GM18909 (cell line): ENCODE data around the gene CLDN6.
"Not testable (repeated sequence)": the region's sequence is repeated elsewhere in the genome, so short reads cannot be mapped to it uniquely, and the experiment has no call there.

Experiments
- ATAC-seq: cut with Tn5 transposase; IDR thresholded peaks from one replicate; pipeline ENCODE4 v1.9.1; 2021; ENCODE audit warnings: mild to moderate bottlenecking; ENCODE audit not compliant: unreplicated experiment, poor library complexity

The CLDN6 gene

GRCh38 chr16:3052571-3053329 lies 34.8 kb upstream of the CLDN6 start:
- not testable (repeated sequence) for ATAC-seq

- ATAC-seq, result no peak
Measured at GRCh38 chr16:3051494-3051893, 33.5 kb upstream of the CLDN6 start.

GRCh38 chr16:3051009-3051408 lies 33.0 kb upstream of the CLDN6 start:
- no peak for ATAC-seq

GRCh38 chr16:3050487-3050886 lies 32.5 kb upstream of the CLDN6 start:
- ATAC-seq, result no peak

- no peak for ATAC-seq
Measured at GRCh38 chr16:3049921-3050481, 32.0 kb upstream of the CLDN6 start.

- no peak for ATAC-seq
Measured at GRCh38 chr16:3047387-3047720, 29.4 kb upstream of the CLDN6 start.

GRCh38 chr16:3046641-3047386 lies 28.8 kb upstream of the CLDN6 start:
- ATAC-seq, result no peak

- ATAC-seq, result no peak
Measured at GRCh38 chr16:3045758-3046640, 28.0 kb upstream of the CLDN6 start, which contains the start of gene MMP25. Gene MMP25, plus strand, starts transcription at chr16:3046561. Its CDS starts 357 bp downstream, at chr16:3046918.

GRCh38 chr16:3044708-3045107 lies 26.7 kb upstream of the CLDN6 start:
- no peak for ATAC-seq

GRCh38 chr16:3042376-3042775 lies 24.4 kb upstream of the CLDN6 start:
- no peak for ATAC-seq

- no peak for ATAC-seq
Measured at GRCh38 chr16:3038896-3039295, 20.9 kb upstream of the CLDN6 start.

GRCh38 chr16:3038256-3038655 lies 20.3 kb upstream of the CLDN6 start:
- no peak for ATAC-seq

GRCh38 chr16:3036726-3037315 lies 18.8 kb upstream of the CLDN6 start, which contains the start of gene BICDL2:
Gene BICDL2, minus strand, starts transcription at chr16:3036944. Its CDS starts 1,448 bp downstream, at chr16:3035496.
- no peak for ATAC-seq

- no peak for ATAC-seq
Measured at GRCh38 chr16:3035972-3036725, 18.2 kb upstream of the CLDN6 start.

- ATAC-seq, result no peak
Measured at GRCh38 chr16:3035289-3035971, 17.4 kb upstream of the CLDN6 start.

GRCh38 chr16:3032624-3033023 lies 14.6 kb upstream of the CLDN6 start:
- no peak for ATAC-seq

- no peak for ATAC-seq
Measured at GRCh38 chr16:3030222-3031212, 12.5 kb upstream of the CLDN6 start.
